ENCODE results near the gene ZFYVE1. TPM values are rescaled to one million over a fixed set of nuclear protein-coding genes. Genes with fewer than 3 reads are reported as not detected.
"Not testable (repeated sequence)": the region's sequence is repeated elsewhere in the genome, so short reads cannot be mapped to it uniquely, and the experiment has no call there.

ZFYVE1 gene
- total RNA-seq, 1 donor from 2014 or later = 22.4 TPM

DNA sequence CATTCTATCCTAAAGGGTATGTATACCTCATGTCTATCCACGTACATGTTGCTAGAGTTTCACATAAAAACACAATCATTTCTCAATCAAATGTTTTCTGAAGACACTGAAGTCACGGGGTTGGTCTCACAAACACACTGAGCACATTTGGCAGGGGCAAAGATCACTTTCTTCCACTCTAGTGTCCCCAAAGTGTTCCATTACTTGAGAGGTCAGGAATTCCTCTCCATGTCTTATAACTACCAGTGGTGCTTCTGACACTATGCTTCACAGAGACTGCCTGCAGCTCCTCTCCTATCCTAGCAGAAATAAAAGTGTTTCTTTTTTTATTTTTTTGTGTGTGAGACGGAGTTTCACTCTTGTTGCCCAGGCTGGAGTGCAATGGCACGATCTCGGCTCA is 19.1 kb downstream of the ZFYVE1 start:
- intact Hi-C loops (cut with DNase I) = no loop called here
- DNase-seq (ENCODE audit: low spot score) = no peak
- peak; percentile 93 for ATAC-seq

DNA sequence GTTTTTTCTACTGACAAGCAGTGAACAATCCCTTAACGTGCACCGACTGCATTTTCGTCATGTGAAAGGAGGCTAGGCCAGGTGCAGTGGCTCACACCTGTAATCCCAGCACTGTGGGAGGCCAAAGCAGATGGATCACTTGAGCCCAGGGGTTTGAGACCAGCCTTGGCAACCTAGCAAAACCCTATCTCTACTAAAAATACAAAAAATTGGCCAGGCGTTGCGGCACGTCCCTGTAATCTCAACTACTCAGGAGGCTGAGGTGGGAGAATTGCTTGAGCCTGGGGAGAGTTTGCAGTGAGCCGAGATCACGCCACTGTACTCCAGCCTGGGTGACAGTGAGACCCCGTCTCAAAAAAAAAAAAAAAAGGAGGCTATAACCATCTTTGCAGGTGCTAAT is 22.3 kb downstream of the ZFYVE1 start:
- intact Hi-C loops (cut with DNase I); DNase-seq (ENCODE audit: low spot score); ATAC-seq: not testable (repeated sequence)

DNA sequence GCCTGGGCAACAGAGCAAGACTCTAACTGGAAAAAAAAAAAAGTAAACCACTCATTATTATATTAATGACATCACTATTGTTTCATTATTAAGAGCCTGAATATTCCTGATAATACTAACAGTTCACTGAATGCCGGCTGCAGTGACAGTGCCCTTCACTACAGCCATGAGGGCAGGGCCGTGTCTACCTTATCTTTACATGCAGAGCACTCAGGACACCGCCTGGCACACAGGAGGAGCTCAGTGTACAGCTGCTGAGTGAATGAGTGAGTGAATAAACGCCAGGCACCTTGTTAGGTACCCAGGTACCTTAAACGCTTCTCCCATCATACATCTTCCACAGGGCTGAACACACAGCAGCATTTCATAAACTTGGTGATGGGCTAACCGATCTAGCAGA is 23.2 kb downstream of the ZFYVE1 start:
- no peak for ATAC-seq
- intact Hi-C loops (cut with DNase I) = no loop called here
- DNase-seq (ENCODE audit: low spot score) = no peak

DNA sequence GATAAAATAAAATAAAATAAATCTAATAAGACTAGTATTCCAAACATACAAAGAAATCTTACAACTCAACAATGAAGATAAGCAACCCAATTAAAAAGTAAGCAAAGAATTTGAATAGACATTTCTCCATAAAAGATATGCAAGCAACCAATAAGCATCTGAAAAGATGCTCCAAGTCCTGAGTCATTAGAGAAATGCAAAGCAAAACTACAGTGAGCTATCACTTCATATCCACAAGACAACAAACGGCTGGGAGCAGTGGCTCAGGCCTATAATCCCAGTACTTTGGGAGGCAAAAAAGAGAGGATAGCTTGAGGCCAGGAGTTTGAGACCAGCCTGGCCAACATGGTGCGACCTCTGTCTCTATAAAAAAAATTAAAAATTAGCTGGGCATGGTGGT is 26.8 kb downstream of the ZFYVE1 start:
- no peak for DNase-seq (ENCODE audit: low spot score)
- intact Hi-C loops (cut with DNase I) = no loop called here
- no peak for ATAC-seq

DNA sequence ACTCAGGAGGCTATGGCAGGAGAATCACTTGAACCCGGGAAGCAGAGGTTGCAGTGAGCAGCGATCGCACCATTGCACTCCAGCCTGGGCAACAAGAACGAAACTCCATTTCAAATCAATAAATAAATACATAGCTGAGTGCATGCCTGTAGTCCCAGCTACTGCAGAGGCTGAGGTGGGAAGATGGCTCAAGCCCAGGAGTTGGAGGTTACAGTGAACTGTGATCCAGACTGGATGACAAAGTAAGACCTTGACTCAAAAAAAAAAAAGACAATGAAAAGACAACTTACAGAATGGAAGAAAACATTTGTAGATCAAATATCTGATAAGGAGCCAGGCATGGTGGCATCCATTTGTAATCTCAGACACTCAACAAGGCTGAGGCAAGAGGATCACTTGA is 27.6 kb downstream of the ZFYVE1 start:
- no peak for DNase-seq (ENCODE audit: low spot score)
- no peak for ATAC-seq
- intact Hi-C loops (cut with DNase I) = no loop called here

DNA sequence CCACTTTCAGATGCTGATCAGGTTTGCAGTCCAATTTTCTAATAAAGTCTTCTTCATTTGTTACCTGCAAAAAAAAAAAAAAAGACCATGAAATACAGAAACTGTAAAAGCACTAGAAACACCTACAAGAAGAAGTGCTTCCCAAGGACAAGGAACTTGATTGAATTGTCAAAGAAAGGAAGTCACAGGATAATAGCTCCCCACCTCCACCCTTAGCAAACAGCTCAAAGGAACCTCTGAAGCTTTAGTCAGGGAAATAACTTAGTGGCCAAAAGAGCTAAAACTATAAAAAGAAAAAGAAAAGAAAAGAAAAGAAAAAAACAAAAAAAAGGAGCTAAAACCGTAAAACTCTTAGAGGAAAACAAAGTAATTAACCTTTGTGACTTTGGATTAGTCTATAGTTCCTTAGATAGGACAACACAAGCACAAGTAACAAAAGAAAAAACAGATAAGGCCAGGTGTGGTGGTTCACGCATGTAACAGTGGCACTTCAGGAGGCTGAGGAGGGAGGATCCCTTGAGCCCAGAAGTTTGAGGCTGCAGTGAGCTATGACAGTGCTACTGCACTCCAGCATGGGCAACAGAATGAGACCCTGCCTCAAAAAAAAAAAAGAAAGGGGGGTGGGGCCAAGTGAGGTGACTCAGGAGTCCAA is 28.5 kb downstream of the ZFYVE1 start:
- ATAC-seq = no peak

DNA sequence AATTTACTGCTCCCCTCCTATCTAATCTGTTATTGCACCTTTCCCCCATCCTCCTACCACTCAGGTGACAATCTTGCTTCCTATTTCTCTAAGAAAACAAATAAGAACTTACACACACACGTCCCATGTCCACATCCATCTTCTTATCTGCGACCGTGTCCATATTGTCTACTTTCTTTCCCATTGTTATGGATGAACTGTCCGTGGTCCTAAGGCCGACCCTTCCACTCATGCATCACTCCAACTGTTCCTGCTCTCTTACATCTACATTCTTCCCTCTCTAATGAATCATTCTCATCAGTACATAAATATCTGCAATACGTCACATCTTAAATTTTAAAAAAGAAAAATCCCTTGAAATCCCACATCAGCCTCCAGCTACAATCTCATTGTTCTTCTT is 30.0 kb downstream of the ZFYVE1 start:
- ATAC-seq (no peak), DNase-seq (ENCODE audit: low spot score) (no peak)
- intact Hi-C loops (cut with DNase I) = no loop called here

More for the DNA sequence above, 28.5 kb downstream of the ZFYVE1 start:
- intact Hi-C loops (cut with DNase I) = no loop called here
- no peak for DNase-seq (ENCODE audit: low spot score)

DNA sequence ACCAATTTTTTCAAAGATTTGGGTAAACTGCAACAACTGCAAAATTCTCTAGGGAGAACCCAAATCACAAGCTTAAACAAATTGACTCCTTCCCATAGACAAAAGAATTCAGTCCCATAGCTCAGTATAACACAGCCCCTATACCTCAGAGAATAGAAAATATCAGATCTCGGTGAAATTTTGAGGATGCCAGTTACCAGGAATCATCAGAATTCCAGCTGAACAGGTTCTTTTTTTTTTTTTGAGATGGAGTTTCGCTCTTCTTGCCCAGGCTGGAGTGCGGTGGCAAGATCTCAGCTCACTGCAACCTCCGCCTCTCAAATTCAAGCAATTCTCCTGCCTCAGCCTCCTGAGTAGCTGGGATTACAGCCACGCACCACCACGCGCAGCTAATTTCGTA is 36.7 kb downstream of the ZFYVE1 start:
- ATAC-seq (no peak), DNase-seq (ENCODE audit: low spot score) (no peak)
- intact Hi-C loops (cut with DNase I) = no loop called here

DNA sequence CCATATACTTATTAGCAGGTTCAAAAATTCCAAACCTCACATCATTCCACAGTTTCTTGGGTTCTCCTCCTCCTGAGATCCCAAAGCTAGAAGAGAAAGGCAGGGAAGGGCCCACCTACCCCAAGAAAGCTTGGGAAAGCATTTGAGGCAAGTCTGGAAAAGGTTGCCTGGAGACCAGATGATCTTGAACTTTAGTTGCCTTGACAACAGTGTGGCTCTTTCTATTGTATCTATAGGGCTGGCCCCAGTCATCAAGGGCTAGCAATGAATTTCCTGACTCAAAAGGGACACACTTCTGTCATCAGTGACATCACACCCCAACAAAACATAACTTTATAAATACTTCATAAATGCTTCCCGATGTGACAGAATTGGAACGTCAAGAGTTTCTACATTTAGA is 40.0 kb downstream of the ZFYVE1 start:
- intact Hi-C loops (cut with DNase I) = no loop called here
- DNase-seq (ENCODE audit: low spot score) (no peak), ATAC-seq (no peak)

DNA sequence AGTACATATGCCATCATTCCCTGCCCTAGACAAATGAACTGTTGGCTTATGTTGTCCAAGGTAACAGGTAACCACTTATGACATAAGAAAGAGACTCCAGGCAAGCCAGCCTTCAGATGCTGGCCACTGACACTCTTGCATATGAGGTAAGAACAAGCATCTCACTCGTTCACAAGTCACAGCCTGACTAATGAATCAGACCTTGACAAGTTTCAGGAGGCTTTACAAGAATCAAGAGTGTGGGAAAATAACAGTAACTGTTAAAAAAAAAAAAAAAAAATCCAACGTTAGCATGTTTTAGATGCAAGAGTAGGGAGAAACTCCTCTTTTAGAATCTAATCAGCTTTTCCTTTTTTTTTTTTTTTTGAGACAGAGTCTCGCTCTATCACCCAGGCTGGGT is 40.7 kb downstream of the ZFYVE1 start:
- intact Hi-C loops (cut with DNase I) = no loop called here
- DNase-seq (ENCODE audit: low spot score) = no peak
- no peak for ATAC-seq

DNA sequence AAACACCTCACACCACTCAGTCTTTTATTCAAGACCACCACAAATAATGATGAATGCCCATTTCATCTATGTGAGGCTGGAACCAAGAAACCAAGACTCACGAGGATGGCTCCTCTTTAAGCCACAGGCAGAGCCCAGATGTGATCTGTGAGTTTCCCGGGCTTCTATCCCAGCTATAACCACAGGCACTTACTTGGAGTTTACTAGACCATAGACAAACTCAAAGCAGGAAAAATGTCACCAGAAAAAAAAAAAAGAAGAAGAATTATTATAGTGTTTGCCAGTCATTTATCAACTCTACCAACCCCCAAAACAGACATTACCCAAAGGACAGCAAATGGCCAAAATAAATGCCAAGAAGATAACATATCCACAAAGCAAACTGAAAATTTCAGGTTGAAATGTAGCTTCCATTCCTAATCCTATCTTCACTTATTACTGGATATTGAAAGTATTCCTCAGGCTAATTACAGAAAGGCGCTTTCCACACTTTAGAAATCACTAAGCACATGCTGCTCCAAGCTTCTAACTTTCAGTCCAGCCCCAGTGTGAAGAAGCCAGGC is 44.7 kb downstream of the ZFYVE1 start:
- DNase-seq (ENCODE audit: low spot score) (no peak), ATAC-seq (no peak)
- intact Hi-C loops (cut with DNase I) = no loop called here

DNA sequence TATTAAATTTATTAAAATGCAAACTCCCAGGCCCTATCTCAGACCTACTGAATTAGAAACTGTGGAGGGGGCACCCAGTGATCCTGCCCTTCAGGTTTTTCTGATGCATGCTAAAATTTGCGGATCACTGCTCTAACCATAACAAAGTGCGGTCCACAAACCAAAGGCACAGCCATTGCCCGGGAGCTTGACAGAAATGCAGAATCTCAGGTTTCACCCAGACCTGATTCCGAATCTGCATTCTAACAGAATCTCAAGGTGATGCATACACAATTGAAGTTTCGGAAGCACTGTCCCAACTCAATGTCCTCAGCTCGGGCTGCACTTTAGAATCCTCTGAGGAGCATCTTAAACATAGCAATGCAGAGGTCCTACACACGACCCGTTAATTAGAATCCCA is 46.0 kb downstream of the ZFYVE1 start:
- ATAC-seq (no peak), DNase-seq (ENCODE audit: low spot score) (no peak)
- intact Hi-C loops (cut with DNase I) = no loop called here

DNA sequence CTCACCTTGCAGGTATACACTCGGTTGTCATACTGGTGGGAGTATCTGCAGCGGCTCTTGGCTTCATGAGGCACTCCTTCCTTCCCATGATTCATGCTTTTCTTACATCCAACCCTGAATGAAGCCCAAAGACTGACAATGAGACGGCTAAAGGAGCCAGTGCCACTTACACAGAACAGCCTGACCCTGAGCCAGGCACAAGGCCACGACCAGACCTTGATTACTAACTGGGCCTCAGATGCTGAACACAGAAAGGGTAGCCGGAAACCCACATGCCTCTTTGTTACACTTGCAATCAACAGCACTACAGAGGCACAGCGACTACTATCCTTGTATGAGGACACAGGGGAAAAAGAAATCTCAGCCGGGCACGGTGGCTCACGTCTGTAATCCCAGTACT is 48.0 kb downstream of the ZFYVE1 start:
- ATAC-seq = no peak
- no peak for DNase-seq (ENCODE audit: low spot score)
- intact Hi-C loops (cut with DNase I) = no loop called here

DNA sequence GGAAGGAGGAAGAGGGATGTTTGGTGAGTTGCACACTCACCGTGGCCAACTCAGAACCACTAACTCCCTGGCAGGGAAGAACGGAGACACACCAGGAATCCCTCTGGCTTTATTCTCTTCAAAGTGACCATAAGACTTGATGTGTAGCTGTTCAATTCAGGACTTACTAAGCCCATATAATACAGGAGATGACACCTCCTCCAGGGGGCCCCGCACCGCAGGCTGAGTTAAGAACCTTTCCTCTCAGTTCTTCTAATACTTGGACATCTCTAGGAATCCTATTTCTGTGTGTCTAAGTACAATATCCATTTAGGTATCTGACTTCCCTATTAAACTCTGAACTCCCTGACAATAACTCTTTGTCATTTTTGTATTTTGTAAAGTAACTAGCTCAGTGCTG is 51.1 kb downstream of the ZFYVE1 start:
- intact Hi-C loops (cut with DNase I) = no loop called here
- no peak for ATAC-seq
- DNase-seq (ENCODE audit: low spot score) = no peak

DNA sequence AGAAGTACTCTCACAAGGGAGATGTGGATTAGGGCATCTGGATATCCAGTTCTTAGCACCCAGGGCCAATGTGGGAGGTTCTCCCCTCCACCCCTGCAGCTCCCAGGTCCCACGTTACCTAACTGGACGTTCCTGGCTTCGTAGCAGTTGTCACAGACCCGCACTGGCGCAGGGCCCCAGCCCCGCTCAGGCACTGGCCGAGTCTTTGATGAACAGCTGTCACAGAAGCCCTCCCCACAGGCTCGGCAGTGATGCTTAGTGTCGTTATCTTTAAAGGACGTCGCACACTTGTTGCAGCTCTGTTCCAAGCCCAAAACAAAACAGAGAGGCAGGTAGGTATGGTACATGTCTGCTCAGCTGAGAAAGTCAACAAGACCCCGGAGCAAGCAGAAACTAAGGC is 52.2 kb downstream of the ZFYVE1 start:
- DNase-seq (ENCODE audit: low spot score) (no peak), ATAC-seq (no peak)
- intact Hi-C loops (cut with DNase I) = no loop called here

DNA sequence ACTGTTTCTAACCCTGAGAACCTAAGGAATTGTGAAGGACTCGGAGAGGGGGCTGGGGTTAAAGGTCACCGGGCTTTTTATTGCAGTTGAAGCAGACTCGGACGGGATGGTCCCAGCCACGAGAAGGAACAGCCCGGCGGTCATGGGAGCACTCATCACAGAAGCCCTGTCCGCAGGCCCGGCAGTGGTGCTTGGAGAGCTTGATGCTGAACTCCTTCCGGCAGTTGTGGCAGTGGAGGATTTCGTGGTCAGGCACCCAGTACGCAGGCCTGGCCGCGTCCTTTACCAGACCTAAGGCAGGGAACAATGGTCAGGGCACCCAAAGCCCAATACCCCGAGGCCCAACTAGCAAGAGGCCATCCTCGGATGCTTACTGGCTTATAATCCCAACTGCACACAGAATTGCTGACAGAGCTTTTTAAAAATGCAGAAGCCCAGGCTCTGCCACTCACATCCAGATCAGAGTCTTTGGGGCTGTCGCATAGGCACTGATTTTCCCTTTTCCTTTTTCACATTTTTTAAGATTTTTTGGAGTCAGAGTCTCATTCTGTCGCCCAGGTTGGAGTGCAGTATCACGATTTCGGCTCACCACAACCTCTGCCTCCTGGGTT is 56.0 kb downstream of the ZFYVE1 start:
- ATAC-seq = no peak
- intact Hi-C loops (cut with DNase I) = no loop called here
- no peak for DNase-seq (ENCODE audit: low spot score)

DNA sequence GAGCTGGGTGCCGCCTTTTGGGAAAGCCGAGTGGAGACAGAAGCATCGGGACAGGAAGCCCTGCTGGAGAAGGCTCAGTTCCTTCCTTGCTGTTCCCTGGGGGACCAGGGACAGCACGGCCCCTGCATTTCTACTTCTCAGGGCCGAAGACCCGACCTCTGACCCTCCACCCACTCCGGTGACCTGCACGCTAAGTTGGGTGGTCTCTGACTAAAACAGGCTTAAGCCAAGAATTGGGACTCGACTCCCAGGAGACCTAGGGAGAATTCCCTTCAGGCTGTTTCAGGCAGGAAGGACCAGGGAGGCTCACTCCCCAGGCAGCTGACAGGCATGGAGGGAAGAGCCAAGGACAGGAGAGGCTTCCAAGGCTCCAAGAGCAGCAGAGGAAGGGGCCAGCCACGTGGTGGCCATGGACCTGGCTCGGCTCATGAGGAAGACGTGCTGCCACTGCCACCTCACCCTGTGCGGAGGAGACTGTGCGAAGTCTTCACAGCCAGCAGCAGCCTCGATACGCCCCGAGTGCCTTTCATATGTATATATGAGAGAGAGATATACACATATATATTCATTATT is 56.8 kb downstream of the ZFYVE1 start:
- ATAC-seq = peak; percentile 18
- DNase-seq (ENCODE audit: low spot score) = no peak
- intact Hi-C loops (cut with DNase I) = no loop called here

DNA sequence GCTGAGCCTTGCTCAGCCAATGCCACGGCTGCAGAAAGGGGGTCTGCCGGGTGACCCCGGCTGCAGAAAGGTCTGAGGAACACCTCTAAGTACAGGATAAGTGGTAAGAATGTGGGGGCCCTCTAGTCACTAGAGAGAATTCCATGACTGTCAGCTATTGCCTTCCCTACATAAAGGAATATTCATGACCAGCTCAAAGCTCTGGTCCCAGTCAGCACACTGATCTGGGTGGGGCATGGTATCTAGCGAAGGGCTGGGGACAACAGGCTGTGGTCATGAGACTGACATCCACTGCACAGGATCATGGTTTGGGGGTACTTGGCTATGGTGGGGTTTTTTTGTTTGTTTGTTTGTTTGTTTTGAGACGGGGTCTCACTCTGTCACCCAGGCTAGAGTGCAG is 58.6 kb downstream of the ZFYVE1 start:
- ATAC-seq = no peak
- intact Hi-C loops (cut with DNase I) = no loop called here
- no peak for DNase-seq (ENCODE audit: low spot score)

DNA sequence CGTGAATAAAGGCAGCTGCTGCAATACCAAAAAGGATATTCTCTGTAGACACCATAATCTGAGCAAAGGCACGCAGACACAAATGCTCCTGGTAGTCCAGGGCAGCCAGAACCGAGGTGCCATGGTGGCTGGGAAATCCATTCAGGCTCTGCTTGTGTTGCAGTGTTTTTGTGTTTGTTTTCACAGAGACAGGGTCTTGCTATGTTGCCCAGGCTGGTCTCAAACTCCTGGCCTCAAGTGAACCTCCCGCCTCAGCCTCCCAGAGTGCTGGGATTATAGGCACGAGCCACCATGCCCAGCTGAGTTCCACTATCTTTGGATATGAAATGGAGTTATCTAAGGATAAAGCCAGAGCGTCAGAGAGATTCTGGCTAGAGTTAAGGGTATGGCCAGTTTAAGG is 60.9 kb downstream of the ZFYVE1 start:
- intact Hi-C loops (cut with DNase I) = no loop called here
- ATAC-seq (no peak), DNase-seq (ENCODE audit: low spot score) (no peak)

DNA sequence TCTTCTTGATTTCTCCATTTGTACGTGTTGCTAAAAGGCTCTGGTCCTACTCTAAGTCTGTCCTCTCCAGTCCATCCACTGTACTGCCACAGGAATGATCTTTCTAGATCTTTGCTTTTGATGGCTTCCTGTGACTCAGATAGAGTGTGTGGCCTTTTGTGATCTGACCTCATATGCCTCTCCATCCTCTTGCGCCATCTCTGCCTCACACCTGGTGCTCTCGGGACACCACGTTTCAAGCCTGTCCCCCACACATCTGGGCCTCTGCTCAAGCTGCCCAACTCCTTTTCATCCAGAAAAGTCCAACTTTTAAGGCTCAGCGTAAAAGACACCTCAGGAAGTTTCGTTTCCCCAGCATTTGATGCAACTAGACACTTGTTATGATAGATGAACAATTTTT is 61.7 kb downstream of the ZFYVE1 start:
- intact Hi-C loops (cut with DNase I) = no loop called here
- ATAC-seq (peak; percentile 25), DNase-seq (ENCODE audit: low spot score) (no peak)

Data from sciatic nerve (tissue), 2 donors.